Measurements from ENCODE around the gene TRPV3. TPM values are rescaled to one million over a fixed set of nuclear protein-coding genes. Genes with fewer than 3 reads are reported as not detected.

Gene TRPV3
- total and polyA plus RNA-seq, 2 of the 8 experiments (the other 6 are each of a cell fraction or from before 2014, with no cell fraction given) = 0.56 to 1.0 TPM

DNA sequence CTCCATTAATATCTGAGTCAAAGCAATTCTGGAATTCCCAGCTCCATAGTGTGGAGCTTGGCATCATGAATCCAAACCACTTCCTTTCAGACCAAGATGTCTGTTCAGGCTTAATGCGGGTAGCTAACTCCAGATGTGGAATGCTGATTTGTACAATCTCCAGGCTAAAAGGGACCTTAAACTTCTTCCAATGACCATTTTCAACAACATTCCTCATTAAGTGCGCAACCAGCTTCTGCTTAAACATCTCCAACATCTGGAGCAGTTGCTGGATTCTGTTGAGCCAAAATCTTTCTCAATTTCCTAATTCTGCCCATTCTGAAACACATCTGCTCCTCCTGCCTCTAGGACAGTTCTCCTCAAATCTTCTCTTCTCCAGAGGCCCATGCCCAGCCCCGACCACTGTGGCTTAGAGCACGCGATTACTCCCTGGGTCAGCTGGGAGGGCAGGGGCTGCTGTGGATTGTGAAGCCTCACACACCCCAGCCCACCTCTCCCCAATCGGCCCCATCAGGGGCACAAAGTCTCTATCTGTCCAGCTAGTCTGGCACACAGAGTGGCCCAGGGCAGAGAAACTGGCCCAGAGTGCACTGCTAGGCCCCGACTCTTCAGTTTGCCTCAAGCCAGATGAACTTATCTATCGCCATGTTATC, 45.6 kb downstream of the TRPV3 start:
- Histone ChIP-seq H4K8ac (ENCODE audit: extremely low read depth, insufficient read depth, low read length) (no peak overlapping the region), H4K20me1 (replicated peaks in 1 of 2; ENCODE audit: control insufficient read depth in 1 of 2, insufficient read depth in 2 of 2, low read length in 2 of 2) (no peaks in the 10 kb centered on the region), H3K79me2 (ENCODE audit: control insufficient read depth in 1 of 2, insufficient read depth in 2 of 2, low read length in 2 of 2) (no peaks in the 10 kb centered on the region), H2BK12ac (ENCODE audit: low read depth, low read length) (no peak overlapping the region), H2AFZ (ENCODE audit: low read length) (no peak overlapping the region), H2BK120ac (replicated peaks; ENCODE audit: low read depth, low read length) (no peak overlapping the region), H2BK20ac (ENCODE audit: low read length) (0 out of 2 replicates have a peak overlapping the region, but pooled peaks have one; percentile 64), H3K23ac (ENCODE audit: insufficient read length) (no peak overlapping the region), H3K4me3 (ENCODE audit: extremely low read depth in 1 of 4, insufficient read depth in 2 of 4, low read depth in 3 of 4, low read length in 4 of 4) (no peak overlapping the region), H3K14ac (ENCODE audit: insufficient read length) (no peak overlapping the region), H4K5ac (ENCODE audit: insufficient read length, low read depth, low read length) (no peak overlapping the region), H3K56ac (replicated peaks; ENCODE audit: insufficient read length, low read depth, low read length) (no peak overlapping the region), H3K18ac (ENCODE audit: extremely low read depth, low read length) (peak overlapping the region; percentile 4; the same call in 1 of the 2 replicates), H4K91ac (replicated peaks; ENCODE audit: insufficient read length, low read length) (no peak overlapping the region), H2BK5ac (ENCODE audit: low read depth, low read length) (no peak overlapping the region), H3K23me2 (ENCODE audit: low read depth, low read length) (no peaks in the 10 kb centered on the region), H3K27ac (ENCODE audit: low read depth, low read length) (no peak overlapping the region), H3K4ac (replicated peaks; ENCODE audit: insufficient read length, low read depth, low read length) (no peak overlapping the region), H3K27me3 (replicated peaks in 1 of 4; ENCODE audit: control insufficient read depth in 3 of 4, extremely low read depth in 1 of 4, insufficient read depth in 3 of 4, low read length in 3 of 4) (no peaks in the 10 kb centered on the region; a peak in 2 of 7 replicates), H3K4me1 (replicated peaks in 1 of 4; ENCODE audit: control insufficient read depth in 3 of 4, insufficient read depth in 4 of 4, low read length in 3 of 4) (peaks cover 9 to 22% (median 14%) of the 10 kb centered on the region in 4 experiments), H3K79me1 (ENCODE audit: low read depth, low read length) (no peaks in the 10 kb centered on the region), H2AK5ac (ENCODE audit: low read depth, low read length) (no peak overlapping the region), H2BK15ac (ENCODE audit: low read length) (no peak overlapping the region), H3K9me3 (ENCODE audit: insufficient read depth in 2 of 2, low read depth in 1 of 2, low read length in 1 of 2) (no peaks in the 10 kb centered on the region), H3K9ac (replicated peaks in 1 of 4; ENCODE audit: extremely low read depth in 1 of 4, low read depth in 3 of 4, low read length in 3 of 4) (no peak overlapping the region), H3K36me3 (ENCODE audit: control insufficient read depth in 2 of 4, insufficient read depth in 4 of 4, low read length in 3 of 4) (no peaks in the 10 kb centered on the region), H3K4me2 (ENCODE audit: insufficient read depth in 1 of 2, low read depth in 2 of 2, low read length in 2 of 2) (no peak overlapping the region)
- CTCF ChIA-PET (ENCODE audit: partially characterized antibody) = interaction anchor here (0.9 to 1.0 kb wide), 3 partner anchors 24 to 171 kb away, joined by 3 to 5 read pairs (median 4); no protein-coding TSS in a partner anchor
- POLR2A ChIA-PET (ENCODE audit: partially characterized antibody) = no interaction called here
- DNase-seq (ENCODE audit: low read depth in 1 of 2, low spot score in 2 of 2) (no peak), FAIRE-seq (no peak)
- 75% methylated on average over 8 of the region's 8 CpGs; no CpG with 5 or more reads in 1 of the 2 experiments for WGBS, 2 experiments (ENCODE audit: extremely low coverage in 1 of 2, insufficient coverage in 1 of 2, insufficient read length in 1 of 2, insufficient replicate concordance in 2 of 2, low coverage in 1 of 2, low lambda C conversion rate in 2 of 2, missing lambda C conversion rate in 1 of 2)
- TF ChIP-seq ASH2L (IDR thresholded peaks at IDR 0.05; ENCODE audit: low read length) = no peak
- TF ChIP-seq BCL11A (IDR thresholded peaks at IDR 0.05; ENCODE audit: low read depth in 2 of 2, low read length in 2 of 2) = no peak
- no peak for TF ChIP-seq SRF (IDR thresholded peaks at IDR 0.05; ENCODE audit: low read depth, low read length)
- TF ChIP-seq, protein P1, sequence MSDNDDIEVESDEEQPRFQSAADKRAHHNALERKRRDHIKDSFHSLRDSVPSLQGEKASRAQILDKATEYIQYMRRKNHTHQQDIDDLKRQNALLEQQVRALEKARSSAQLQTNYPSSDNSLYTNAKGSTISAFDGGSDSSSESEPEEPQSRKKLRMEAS (IDR thresholded peaks at IDR 0.05) = no peak
- TF ChIP-seq CTBP2 (IDR thresholded peaks at IDR 0.05; ENCODE audit: borderline replicate concordance, insufficient read depth, insufficient read length, low read length) = no peak
- TF ChIP-seq RXRA (IDR thresholded peaks at IDR 0.05; ENCODE audit: insufficient read depth, low read depth, low read length) = no peak
- no peak for TF ChIP-seq TAF7 (optimal IDR thresholded peaks at IDR 0.05; ENCODE audit: borderline replicate concordance, low read depth, low read length)
- no peak for TF ChIP-seq POU5F1 (IDR thresholded peaks at IDR 0.05; ENCODE audit: low read depth, low read length)
- TF ChIP-seq JUN (IDR thresholded peaks at IDR 0.05; ENCODE audit: low read depth, low read length) = no peak
- no peak for TF ChIP-seq SIX5 (IDR thresholded peaks at IDR 0.05; ENCODE audit: low read depth, low read length)
- no peak for TF ChIP-seq RBBP5 (IDR thresholded peaks at IDR 0.05; ENCODE audit: borderline replicate concordance, low read depth, low read length)
- TF ChIP-seq NANOG (IDR thresholded peaks at IDR 0.05; ENCODE audit: insufficient read depth, low read depth, low read length, poor library complexity, severe bottlenecking) = no peak
- no peak for TF ChIP-seq BRCA1 (IDR thresholded peaks at IDR 0.05; ENCODE audit: low read depth, low read length)

Data from H1 (cell line).